Measurements from ENCODE around the gene C3orf33.
A peak's percentile ranks its signal among the peaks of the same experiment; 100 is the strongest.
"Not testable (repeated sequence)": the region's sequence is repeated elsewhere in the genome, so short reads cannot be mapped to it uniquely, and the experiment has no call there.

Gene C3orf33

GRCh38 chr3:155805802-155806618 lies at the start of gene C3orf33:
TSS of gene C3orf33 (minus strand) at chr3:155806278. CDS start at chr3:155806252, 26 bp downstream.
- DNase-seq (ENCODE audit: low spot score), result peak; percentile 82

DNA sequence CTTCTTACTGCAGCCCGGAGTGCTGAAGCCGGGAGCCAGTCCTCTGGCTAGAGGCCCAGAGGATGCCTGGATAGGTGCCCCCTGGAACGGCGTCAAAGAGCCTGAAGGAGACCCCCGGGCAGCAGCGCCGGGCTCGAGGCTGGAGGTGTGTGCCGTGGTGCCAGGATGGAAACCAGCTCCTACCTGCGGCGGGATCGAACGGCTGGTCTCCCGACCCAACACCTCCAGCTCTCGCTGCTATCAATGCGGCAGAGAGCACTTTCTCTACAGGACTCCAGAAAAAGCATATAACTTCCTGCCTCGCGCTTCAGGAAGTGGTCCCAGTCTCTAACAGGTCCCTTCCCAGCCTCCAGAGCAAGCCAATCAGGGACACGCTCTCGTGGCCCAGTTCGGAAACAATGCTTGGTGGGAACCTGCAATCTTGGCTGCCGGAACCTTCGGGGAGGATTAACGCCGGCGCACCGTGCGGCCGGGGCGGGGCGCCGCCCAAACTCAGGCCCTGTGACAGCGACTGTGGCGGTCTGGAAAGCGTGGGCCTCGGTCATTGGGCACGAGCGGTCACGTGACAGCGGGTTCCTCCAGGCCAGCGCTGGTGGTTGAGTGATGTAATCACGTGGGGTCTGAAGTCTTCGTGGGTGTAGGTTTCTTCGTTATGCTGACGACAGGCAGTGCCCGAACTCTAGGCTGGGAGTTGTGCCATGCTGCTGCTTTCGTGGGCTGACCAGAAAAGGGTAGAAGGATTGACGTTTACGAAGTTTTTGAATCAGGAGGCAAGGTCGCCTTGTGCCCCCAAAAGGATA lies 48.3 kb upstream of the C3orf33 start, which contains the start of gene SLC33A1:
Gene SLC33A1 (minus strand): TSS at position 287 of the 800 bp plus-strand sequence. CDS start 430 bp downstream, outside the sequence.
- DNase-seq (ENCODE audit: low spot score), result peak; percentile 99

- DNase-seq (ENCODE audit: low spot score), result peak; percentile 37
These were observed 47.4 kb upstream of the C3orf33 start for GRCh38 chr3:155853214-155854140.

DNA sequence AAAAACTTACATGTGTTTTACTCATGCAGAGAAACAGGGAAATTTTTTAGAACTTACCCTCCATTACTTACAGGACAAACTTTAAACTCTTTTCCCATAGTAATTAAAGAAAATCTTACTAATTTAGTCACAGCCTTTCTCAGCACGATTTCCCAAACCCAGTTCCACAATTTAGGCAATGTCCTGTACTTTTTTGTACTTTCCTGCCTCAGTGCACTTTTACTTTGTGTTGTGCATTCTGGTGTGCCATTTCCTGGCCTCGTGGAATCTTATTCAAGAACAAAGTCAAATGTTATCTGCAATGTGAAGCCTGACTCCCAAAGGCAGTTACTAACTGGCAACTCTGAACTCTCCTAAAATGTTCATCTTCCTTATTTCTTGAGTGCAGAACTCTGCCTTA lies 46.3 kb upstream of the C3orf33 start:
- no peak for DNase-seq (ENCODE audit: low spot score)

DNA sequence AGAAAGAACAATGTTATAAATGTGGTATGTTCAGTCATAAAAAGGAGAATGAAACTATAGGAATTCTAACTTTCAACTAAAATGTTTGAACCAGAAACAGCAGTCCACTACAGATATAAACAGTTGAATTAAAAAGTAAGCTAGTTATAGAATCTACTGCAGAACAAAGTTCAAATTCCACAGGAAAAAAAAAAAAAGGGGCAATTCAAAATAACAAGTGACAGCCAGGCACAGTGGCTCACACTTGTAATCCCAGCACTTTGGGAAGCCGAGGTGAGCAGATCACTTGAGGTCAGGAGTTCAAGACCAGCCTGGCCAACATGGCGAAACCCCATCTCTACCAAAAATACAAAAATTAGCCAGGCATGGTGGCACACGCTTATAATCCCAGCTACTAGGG lies 43.3 kb upstream of the C3orf33 start:
- DNase-seq (ENCODE audit: low spot score), result not testable (repeated sequence)

GRCh38 chr3:155847993-155848392 lies 41.9 kb upstream of the C3orf33 start:
- no peak for DNase-seq (ENCODE audit: low spot score)

DNA sequence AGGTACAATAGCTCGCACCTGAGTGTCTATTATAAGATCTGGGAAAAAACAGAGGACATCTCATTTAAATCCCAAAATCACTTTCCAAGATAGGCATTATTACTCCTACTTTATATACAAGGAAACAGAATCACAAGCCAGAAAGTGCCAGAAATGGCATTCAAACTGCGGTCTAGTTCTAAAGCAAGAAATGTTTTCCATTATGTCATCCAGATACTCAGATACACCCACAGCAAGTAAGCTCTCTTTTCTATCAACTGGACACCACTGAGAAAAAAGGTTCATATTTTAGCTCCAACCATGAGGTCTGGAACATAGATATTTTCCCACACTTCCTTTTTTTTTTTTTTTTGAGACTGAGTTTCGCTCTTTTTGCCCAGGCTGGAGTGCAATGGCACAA lies 40.0 kb upstream of the C3orf33 start:
- DNase-seq (ENCODE audit: low spot score), result no peak

GRCh38 chr3:155843569-155843968 lies 37.5 kb upstream of the C3orf33 start:
- no peak for DNase-seq (ENCODE audit: low spot score)

GRCh38 chr3:155835341-155836071 lies 29.4 kb upstream of the C3orf33 start:
- no peak for DNase-seq (ENCODE audit: low spot score)

DNA sequence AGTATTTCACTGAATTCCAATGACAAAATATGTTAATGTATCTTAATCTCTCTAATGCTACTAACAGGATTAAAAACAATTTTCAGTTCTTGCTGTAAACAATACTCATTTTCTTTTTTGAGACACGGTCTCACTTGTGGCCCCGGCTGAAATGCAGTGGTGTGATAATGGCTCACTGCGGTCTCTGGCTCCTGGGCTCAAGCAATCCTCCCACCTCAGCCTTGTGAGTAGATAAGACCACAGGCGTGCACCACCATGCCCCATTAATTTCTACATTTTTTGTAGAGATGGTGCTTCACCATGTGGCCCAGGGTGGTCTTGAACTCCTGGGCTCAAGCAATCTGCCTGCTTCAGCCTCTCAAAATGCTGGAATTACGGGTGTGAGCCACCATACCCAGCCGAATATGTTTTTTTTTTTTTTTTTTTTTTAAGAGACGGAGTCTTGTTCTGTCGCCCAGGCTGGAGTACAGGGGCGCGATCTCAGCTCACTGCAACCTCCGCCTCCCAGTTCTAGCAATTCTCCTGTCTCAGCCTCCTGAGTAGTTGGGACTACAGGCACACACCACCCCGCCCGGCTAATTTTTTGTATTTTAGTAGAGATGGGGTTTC lies 22.5 kb upstream of the C3orf33 start:
- DNase-seq (ENCODE audit: low spot score), result peak; percentile 55

DNA sequence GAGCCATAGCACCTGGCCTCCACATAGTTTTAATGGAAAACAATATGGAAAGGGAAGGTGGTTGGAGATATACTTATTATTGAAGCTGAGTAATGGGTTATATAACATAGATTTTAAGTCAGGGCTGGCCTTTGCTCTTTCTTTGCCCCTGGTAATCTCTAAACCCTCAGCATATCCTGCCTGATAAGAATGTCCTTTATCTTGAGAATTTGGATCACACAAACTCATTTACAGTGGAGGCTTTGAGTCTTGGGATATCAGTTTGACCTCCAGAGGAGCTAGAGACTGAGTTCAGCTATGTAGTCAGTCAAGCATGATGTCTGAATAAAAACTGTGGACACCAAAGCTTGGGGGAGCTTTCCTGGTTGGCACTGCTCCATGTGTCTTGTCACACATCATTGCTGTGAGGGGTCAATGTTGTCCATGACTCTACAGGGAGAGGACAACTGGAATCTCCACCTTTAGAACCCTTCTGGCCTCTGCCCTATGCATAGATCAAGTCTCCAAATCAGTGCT lies 9.0 kb upstream of the C3orf33 start:
- DNase-seq (ENCODE audit: low spot score), result no peak

GRCh38 chr3:155813224-155813623 lies 7.1 kb upstream of the C3orf33 start:
- DNase-seq (ENCODE audit: low spot score), result not testable (repeated sequence)

GRCh38 chr3:155809181-155809580 lies 3.1 kb upstream of the C3orf33 start:
- no peak for DNase-seq (ENCODE audit: low spot score)

DNA sequence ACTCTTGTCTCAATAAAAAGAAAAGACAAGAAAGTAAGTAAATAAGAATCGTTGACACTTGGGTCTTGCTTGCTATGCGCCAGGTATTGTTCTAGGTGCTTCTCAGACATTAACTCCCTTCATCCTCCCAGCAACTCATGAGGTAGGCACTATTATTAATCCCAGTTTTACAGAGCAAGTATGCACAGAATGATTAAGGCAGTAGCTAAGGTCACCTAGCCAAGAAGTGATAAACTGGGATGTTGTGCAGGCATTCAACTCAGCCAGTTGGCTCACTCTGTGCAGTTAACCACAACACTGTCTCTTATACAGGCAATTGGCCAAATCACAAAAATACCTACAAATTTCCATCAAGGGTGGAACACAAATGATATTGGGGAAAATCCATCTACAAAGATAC lies 1.7 kb upstream of the C3orf33 start:
- DNase-seq (ENCODE audit: low spot score), result no peak

GRCh38 chr3:155805204-155805801 lies 775 bp downstream of the C3orf33 start:
- peak; percentile 45 for DNase-seq (ENCODE audit: low spot score)

- DNase-seq (ENCODE audit: low spot score), result no peak
These were observed 1.8 kb downstream of the C3orf33 start for GRCh38 chr3:155804323-155804722.

- no peak for DNase-seq (ENCODE audit: low spot score)
These were observed 13.5 kb downstream of the C3orf33 start for GRCh38 chr3:155792532-155792931.

GRCh38 chr3:155791190-155791589 lies 14.9 kb downstream of the C3orf33 start:
- DNase-seq (ENCODE audit: low spot score), result peak; percentile 15

- no peak for DNase-seq (ENCODE audit: low spot score)
These were observed 15.7 kb downstream of the C3orf33 start for GRCh38 chr3:155790272-155790925.
